Measurements from ENCODE around the gene RNASEH1. TPM values are rescaled to one million over a fixed set of nuclear protein-coding genes. Genes with fewer than 3 reads are reported as not detected.
"Not testable (repeated sequence)": the region's sequence is repeated elsewhere in the genome, so short reads cannot be mapped to it uniquely, and the experiment has no call there.

The RNASEH1 gene
- total and polyA plus RNA-seq, 11 donors: 12.8 to 31.4 (median 20.0) TPM

DNA sequence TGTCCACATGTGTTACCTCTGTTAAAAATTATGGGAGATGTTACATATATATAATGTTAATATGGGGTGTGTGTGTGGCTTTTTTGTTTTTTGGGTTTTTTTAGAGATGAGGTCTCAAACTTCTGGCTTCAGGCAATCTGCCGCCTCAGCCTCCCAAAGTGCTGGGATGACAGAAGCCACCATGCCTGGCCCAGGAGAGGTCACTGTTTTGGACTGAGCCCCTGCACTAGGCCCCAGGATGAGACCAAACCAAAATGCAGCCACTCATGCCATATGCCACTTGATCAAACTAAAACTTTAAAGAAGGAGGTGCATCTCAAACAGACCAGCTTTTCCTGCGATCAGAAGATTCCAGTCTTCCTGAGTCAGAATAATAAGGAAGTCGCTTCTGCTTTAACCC is 41.3 kb downstream of the RNASEH1 start:
- Histone ChIP-seq H3K27ac (no peak overlapping the region), H3K9me3 (peaks cover 0 to 7% (median 0%) of the 10 kb centered on the region in 12 donors), H3K4me1 (peaks cover 0 to 38% (median 24%) of the 10 kb centered on the region in 12 donors), H3K4me3 (no peak overlapping the region), H3K36me3 (peaks cover 0 to 36% (median 22%) of the 10 kb centered on the region in 9 donors), H3K27me3 (no peaks in the 10 kb centered on the region)
- DNase-seq: no peak
- TF ChIP-seq, protein P1, sequence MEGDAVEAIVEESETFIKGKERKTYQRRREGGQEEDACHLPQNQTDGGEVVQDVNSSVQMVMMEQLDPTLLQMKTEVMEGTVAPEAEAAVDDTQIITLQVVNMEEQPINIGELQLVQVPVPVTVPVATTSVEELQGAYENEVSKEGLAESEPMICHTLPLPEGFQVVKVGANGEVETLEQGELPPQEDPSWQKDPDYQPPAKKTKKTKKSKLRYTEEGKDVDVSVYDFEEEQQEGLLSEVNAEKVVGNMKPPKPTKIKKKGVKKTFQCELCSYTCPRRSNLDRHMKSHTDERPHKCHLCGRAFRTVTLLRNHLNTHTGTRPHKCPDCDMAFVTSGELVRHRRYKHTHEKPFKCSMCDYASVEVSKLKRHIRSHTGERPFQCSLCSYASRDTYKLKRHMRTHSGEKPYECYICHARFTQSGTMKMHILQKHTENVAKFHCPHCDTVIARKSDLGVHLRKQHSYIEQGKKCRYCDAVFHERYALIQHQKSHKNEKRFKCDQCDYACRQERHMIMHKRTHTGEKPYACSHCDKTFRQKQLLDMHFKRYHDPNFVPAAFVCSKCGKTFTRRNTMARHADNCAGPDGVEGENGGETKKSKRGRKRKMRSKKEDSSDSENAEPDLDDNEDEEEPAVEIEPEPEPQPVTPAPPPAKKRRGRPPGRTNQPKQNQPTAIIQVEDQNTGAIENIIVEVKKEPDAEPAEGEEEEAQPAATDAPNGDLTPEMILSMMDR (IDR thresholded peaks at IDR 0.05): no peak
- no peak for TF ChIP-seq POLR2A (IDR thresholded peaks at IDR 0.05)
- intact Hi-C loops (cut with DNase I): loop anchor here in 2 of 10 donors (5.0 kb wide), 1 partner anchor 140 kb away; the partner anchor contains the start of genes EIPR1 (in 2 of the 2) and TRAPPC12 (in 2 of the 2)
- 89 to 97% (median 95%) methylated on average over 3 of the region's 3 CpGs for WGBS, 4 donors
- no peak for ATAC-seq

DNA sequence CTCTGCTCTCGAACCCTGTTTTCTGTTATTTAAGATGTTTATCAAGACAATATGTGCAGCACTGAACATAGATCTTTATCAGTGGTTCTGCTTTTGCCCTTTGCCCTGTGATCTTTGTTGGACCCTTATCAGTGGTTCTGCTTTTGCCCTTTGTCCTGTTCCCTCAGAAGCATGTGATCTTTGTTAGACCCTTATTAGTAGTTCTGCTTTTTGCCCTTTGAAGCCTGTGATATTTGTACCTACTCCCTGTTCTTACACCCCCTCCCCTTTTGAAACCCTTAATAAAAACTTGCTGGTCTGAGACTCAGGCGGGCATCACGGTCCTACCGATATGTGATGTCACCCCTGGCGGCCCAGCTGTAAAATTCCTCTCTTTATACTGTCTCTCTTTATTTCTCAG is 42.7 kb downstream of the RNASEH1 start:
- Histone ChIP-seq H3K4me1 (peaks cover 0 to 25% (median 17%) of the 10 kb centered on the region in 12 donors), H3K36me3 (peaks cover 0 to 50% (median 36%) of the 10 kb centered on the region in 9 donors)
- intact Hi-C loops (cut with DNase I): loop anchor here in 2 of 10 donors (5.0 kb wide), 1 partner anchor 138 kb away; the partner anchor contains the start of genes EIPR1 (in 2 of the 2) and TRAPPC12 (in 2 of the 2)
- H3K27ac ChIP-seq, ATAC-seq, H3K9me3 ChIP-seq, H3K4me3 ChIP-seq, H3K27me3 ChIP-seq, DNase-seq: not testable (repeated sequence)
- 97 to 98% (median 97%) methylated on average over 5 of the region's 5 CpGs for WGBS, 4 donors

DNA sequence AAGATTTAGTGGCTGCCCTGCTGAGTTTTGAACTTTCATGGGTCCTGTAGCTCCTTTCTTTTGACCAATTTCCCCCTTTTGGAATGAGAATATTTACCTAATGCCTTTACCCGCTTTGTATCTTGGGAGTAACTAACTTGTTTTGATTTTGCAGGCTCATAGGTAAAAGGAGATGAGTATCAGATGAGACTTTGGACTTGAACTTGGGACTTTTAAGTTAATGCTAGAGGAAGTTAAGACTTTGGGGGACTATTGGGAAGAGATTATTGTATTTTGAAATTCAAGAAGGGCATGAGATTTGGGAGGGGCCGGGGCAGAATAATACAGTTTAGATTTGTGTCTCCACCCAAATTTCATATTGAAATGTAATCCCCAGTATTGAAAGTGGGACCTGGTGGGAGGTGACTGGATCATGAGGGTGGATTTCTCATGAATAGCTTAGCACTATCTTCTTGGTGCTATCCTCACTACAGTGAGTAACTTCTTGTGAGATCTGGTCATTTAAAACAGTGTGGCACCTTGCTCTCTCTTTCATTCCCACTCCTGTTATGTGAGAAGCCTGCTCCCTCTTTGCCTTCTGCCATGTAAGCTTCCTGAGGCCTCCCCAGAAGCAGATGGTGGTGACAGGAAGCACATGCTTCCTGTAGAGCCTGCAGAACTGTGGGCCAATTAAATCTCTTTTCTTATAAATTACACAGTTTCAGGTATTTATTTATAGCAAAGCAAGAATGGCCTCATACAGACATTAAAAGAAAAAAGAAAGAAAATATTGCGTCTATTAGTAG is 44.9 kb downstream of the RNASEH1 start:
- no peak overlapping the region for H3K4me3 ChIP-seq
- peaks cover 0 to 11% (median 0%) of the 10 kb centered on the region in 12 donors for H3K9me3 ChIP-seq
- no peak overlapping the region for H3K27ac ChIP-seq
- no peaks in the 10 kb centered on the region for H3K27me3 ChIP-seq
- no peak for DNase-seq
- ATAC-seq: no peak
- peaks cover 0 to 16% (median 8%) of the 10 kb centered on the region in 12 donors for H3K4me1 ChIP-seq
- intact Hi-C loops (cut with DNase I): loop anchor here in 1 of 10 donors (5.0 kb wide), 1 partner anchor 41 kb away; no protein-coding TSS in a partner anchor
- WGBS, 4 donors: 94 to 99% (median 97%) methylated on average over 3 of the region's 3 CpGs
- peaks cover 0 to 67% (median 49%) of the 10 kb centered on the region in 9 donors for H3K36me3 ChIP-seq
- no peak for TF ChIP-seq POLR2A (IDR thresholded peaks at IDR 0.05)
- TF ChIP-seq, protein P1 (IDR thresholded peaks at IDR 0.05): no peak

DNA sequence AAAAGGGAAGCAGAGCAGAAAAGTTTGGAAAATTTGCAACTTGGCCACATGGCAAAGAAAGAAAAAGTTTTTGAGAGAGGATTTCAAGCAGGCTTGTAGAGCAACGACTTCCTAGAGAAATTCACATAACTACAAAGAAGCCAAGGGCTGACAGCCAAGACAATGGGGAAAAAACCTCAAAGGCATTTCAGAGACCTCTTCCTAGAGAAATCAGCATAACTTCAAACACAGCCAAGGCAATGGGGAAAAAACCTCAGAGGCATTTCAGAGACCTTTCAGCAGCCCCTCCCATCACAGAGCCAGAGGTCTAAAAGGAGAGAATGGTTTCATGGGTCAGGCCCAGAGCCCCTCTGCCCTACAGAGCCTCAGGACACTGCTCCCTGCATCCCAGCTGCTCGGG is 46.0 kb downstream of the RNASEH1 start:
- no peaks in the 10 kb centered on the region for H3K27me3 ChIP-seq
- no peak for DNase-seq

More for the DNA sequence above, 46.0 kb downstream of the RNASEH1 start:
- peaks cover 0 to 4% (median 0%) of the 10 kb centered on the region in 12 donors for H3K4me1 ChIP-seq
- ATAC-seq: no peak
- TF ChIP-seq, protein P1 (IDR thresholded peaks at IDR 0.05): no peak
- no peak for TF ChIP-seq POLR2A (IDR thresholded peaks at IDR 0.05)
- peaks cover 0 to 16% (median 0%) of the 10 kb centered on the region in 12 donors for H3K9me3 ChIP-seq
- H3K27ac ChIP-seq: no peak overlapping the region
- no peak overlapping the region for H3K4me3 ChIP-seq
- H3K36me3 ChIP-seq: peaks cover 0 to 73% (median 59%) of the 10 kb centered on the region in 9 donors
- intact Hi-C loops (cut with DNase I): loop anchor here in 1 of 10 donors (5.0 kb wide), 1 partner anchor 40 kb away; no protein-coding TSS in a partner anchor
- WGBS, 4 donors: 82 to 88% (median 85%) methylated on average over 2 of the region's 2 CpGs
